SK-N-SH (cell line): Measurements from ENCODE around the gene RNF138. TPM values are rescaled to one million over a fixed set of nuclear protein-coding genes. Genes with fewer than 3 reads are reported as not detected.

ENCODE experiments used
- CTCF ChIA-PET: fragments of 300-600, 350-600 bp; formaldehyde crosslinking; extraction: SDS; loops from one replicate; lab custom pipeline; 2021; lab: Yijun Ruan, JAX
- POLR2A ChIA-PET: fragments of 350-600 bp; sonication (Branson Sonifier 250); formaldehyde crosslinking; extraction: SDS; loops from one replicate; lab custom pipeline; 2020; ENCODE audit warnings: antibody characterized with exemption, inconsistent platforms; lab: Yijun Ruan, JAX
- DNase-seq: peaks from one replicate; pipeline ENCODE4 v3.0.0; 2012
- H2AFZ ChIP-seq: fragments of 200-600 bp; sonication (generic); 2 replicates; pipeline ENCODE4 v1.8.1; 2016; ENCODE audit warnings: antibody characterized with exemption, mild to moderate bottlenecking, low read depth
- H3F3A ChIP-seq: fragments of 200-600 bp; sonication (generic); replicated peaks from 2 replicates; pipeline ENCODE3; 2016; ENCODE audit warnings: antibody characterized with exemption, mild to moderate bottlenecking; ENCODE audit not compliant: insufficient read depth
- H3K27ac ChIP-seq, 2 experiments: fragments of 200-500 bp in 1 of 2; fragments of 200-600 bp in 1 of 2; sonication (Bioruptor generic) in 1 of 2; sonication (generic), shearing (Covaris generic) in 1 of 2; 2 replicates each; pipeline versions ENCODE4 v1.5.1 to v1.6.1; 2014 to 2016; ENCODE audit warnings: low read depth in 2 of 2, inconsistent platforms in 1 of 2, low read length in 1 of 2, mild to moderate bottlenecking in 1 of 2, mixed read lengths in 1 of 2
- H3K27me3 ChIP-seq: fragments of 200-600 bp; sonication (generic), shearing (Covaris generic); 2 replicates; pipeline ENCODE4 v1.6.1; 2016; ENCODE audit warnings: mixed run types; ENCODE audit not compliant: insufficient read depth
- H3K36me3 ChIP-seq, 2 experiments: fragments of 200-500 bp in 1 of 2; fragments of 200-600 bp in 1 of 2; sonication (Bioruptor generic) in 1 of 2; sonication (generic) in 1 of 2; replicated peaks in 1 of 2; 2 replicates each; pipeline versions ENCODE3 to v1.5.1; 2014 to 2016; ENCODE audit warnings: low read length in 1 of 2, mild to moderate bottlenecking in 1 of 2; ENCODE audit not compliant: insufficient read depth in 2 of 2, control insufficient read depth in 1 of 2
- H3K4me1 ChIP-seq, 2 experiments: fragments of 200-500 bp in 1 of 2; fragments of 200-600 bp in 1 of 2; sonication (Bioruptor generic) in 1 of 2; sonication (generic), shearing (Covaris generic) in 1 of 2; 2 replicates each; pipeline versions ENCODE4 v1.5.1 to v1.6.1; 2014 to 2016; ENCODE audit warnings: low read depth in 1 of 2, low read length in 1 of 2, mixed run types in 1 of 2; ENCODE audit not compliant: insufficient read depth in 2 of 2, control insufficient read depth in 1 of 2
- H3K4me2 ChIP-seq: fragments of 200-600 bp; sonication (generic), shearing (Covaris generic); 2 replicates; pipeline ENCODE4 v1.6.1; 2017; ENCODE audit warnings: mixed run types
- H3K4me3 ChIP-seq, 2 experiments: fragments of 200-500 bp in 1 of 2; fragments of 200-600 bp in 1 of 2; sonication (Bioruptor generic) in 1 of 2; sonication (generic), shearing (Covaris generic) in 1 of 2; 2 replicates each; pipeline versions ENCODE4 v1.5.1 to v1.8.1; 2014 to 2016; ENCODE audit warnings: low read depth in 2 of 2, inconsistent platforms in 1 of 2, low read length in 1 of 2, mild to moderate bottlenecking in 1 of 2, mixed read lengths in 1 of 2, moderate library complexity in 1 of 2
- H3K79me2 ChIP-seq: fragments of 200-600 bp; sonication (generic); 2 replicates; pipeline ENCODE4 v1.8.1; 2017; ENCODE audit warnings: mild to moderate bottlenecking; ENCODE audit not compliant: insufficient read depth
- H3K9ac ChIP-seq: fragments of 200-600 bp; sonication (generic); 2 replicates; pipeline ENCODE4 v1.6.1; 2017; ENCODE audit warnings: mixed run types
- H3K9me2 ChIP-seq: fragments of 200-600 bp; sonication (generic); 2 replicates; pipeline ENCODE4 v1.6.1; 2017; ENCODE audit warnings: mixed run types
- H3K9me3 ChIP-seq: fragments of 200-600 bp; sonication (generic); 2 replicates; pipeline ENCODE4 v1.6.1; 2017; ENCODE audit warnings: mixed run types, mild to moderate bottlenecking, moderate library complexity
- H4K20me1 ChIP-seq: fragments of 200-600 bp; sonication (generic); 2 replicates; pipeline ENCODE4 v1.6.1; 2017; ENCODE audit warnings: mild to moderate bottlenecking, mixed run types; ENCODE audit not compliant: insufficient read depth
- CHD2 ChIP-seq: fragments of 150-350 bp; IDR thresholded peaks from 2 replicates; pipeline ENCODE4 v1.6.1; 2018; ENCODE audit warnings: low read length; ENCODE audit not compliant: partially characterized antibody
- ELF1 ChIP-seq: IDR thresholded peaks from 2 replicates; pipeline ENCODE4 v1.4.0; 2012
- FOXJ3 ChIP-seq: sonication (generic); formaldehyde crosslinking; IDR thresholded peaks from 2 replicates; pipeline ENCODE4 v1.5.1; 2020; ENCODE audit warnings: mild to moderate bottlenecking, missing genetic modification reagents
- FOXM1 ChIP-seq: IDR thresholded peaks from 2 replicates; pipeline ENCODE4 v1.4.0; 2012; ENCODE audit warnings: low read depth, mild to moderate bottlenecking
- GABPA ChIP-seq: IDR thresholded peaks from 2 replicates; pipeline ENCODE4 v1.4.0; 2012; ENCODE audit warnings: low read depth, mild to moderate bottlenecking
- GATA2 ChIP-seq: sonication (generic); formaldehyde crosslinking; IDR thresholded peaks from 2 replicates; pipeline ENCODE4 v1.5.0; 2020; ENCODE audit warnings: mild to moderate bottlenecking, missing genetic modification reagents
- MEF2A ChIP-seq: IDR thresholded peaks from 2 replicates; pipeline ENCODE4 v1.4.0; 2012; ENCODE audit warnings: low read depth, borderline replicate concordance
- MXI1 ChIP-seq: IDR thresholded peaks from 2 replicates; pipeline ENCODE4 v1.6.1; 2012; ENCODE audit warnings: mild to moderate bottlenecking, low read depth, low read length, improper control_type of control experiment
- NFIC ChIP-seq: IDR thresholded peaks from 2 replicates; pipeline ENCODE4 v1.4.0; 2012; ENCODE audit warnings: borderline replicate concordance
- RCOR1 ChIP-seq: fragments of 150-350 bp; IDR thresholded peaks from 2 replicates; pipeline ENCODE4 v1.6.1; 2017; ENCODE audit warnings: antibody characterized with exemption, low read length
- RFX5 ChIP-seq: IDR thresholded peaks from 2 replicates; pipeline ENCODE4 v1.6.1; 2012; ENCODE audit warnings: mild to moderate bottlenecking, improper control_type of control experiment, low read length
- RXRA ChIP-seq: IDR thresholded peaks from 2 replicates; pipeline ENCODE4 v1.4.0; 2012; ENCODE audit warnings: low read depth, mild to moderate bottlenecking, borderline replicate concordance
- TAF1 ChIP-seq: IDR thresholded peaks from 2 replicates; pipeline ENCODE4 v1.6.1; 2012; ENCODE audit warnings: low read depth, mild to moderate bottlenecking, low read length, moderate library complexity, borderline replicate concordance
- TCF12 ChIP-seq: IDR thresholded peaks from 2 replicates; pipeline ENCODE4 v1.4.0; 2012
- TEAD4 ChIP-seq: IDR thresholded peaks from 2 replicates; pipeline ENCODE4 v1.4.0; 2012; ENCODE audit warnings: mild to moderate bottlenecking, borderline replicate concordance; ENCODE audit not compliant: insufficient read depth
- WGBS: methylation state at CpG from one replicate; pipeline ENCODE4 v1.1.6; 2017; ENCODE audit warnings: low lambda C conversion rate; 5-methylcytosine and 5-hydroxymethylcytosine counted together
- polyA plus RNA-seq, 3 experiments: library from polyadenylated mRNA; depleted of rRNA; stranded (reverse); fragments of >200 nt; gene quantifications; 2 replicates each; pipeline ENCODE4 v1.2.3, GENCODE V29; 2012
- TF ChIP-seq, protein P1 (sequence below): fragments of 150-350 bp; IDR thresholded peaks from 2 replicates; pipeline ENCODE4 v1.6.1; 2016; ENCODE audit warnings: mild to moderate bottlenecking, low read depth, low read length
- TF ChIP-seq, protein P2 (sequence below): IDR thresholded peaks from 2 replicates; pipeline ENCODE4 v1.6.1; 2012; ENCODE audit warnings: mild to moderate bottlenecking, low read depth, low read length, moderate library complexity
- TF ChIP-seq, protein P3 (sequence below): IDR thresholded peaks from 2 replicates; pipeline ENCODE4 v1.4.0; 2012; ENCODE audit warnings: low read depth
- TF ChIP-seq, protein P4 (sequence below): fragments of 200-600 bp; sonication (generic); IDR thresholded peaks from 2 replicates; pipeline ENCODE4 v1.6.1; 2017; ENCODE audit warnings: antibody characterized with exemption, mild to moderate bottlenecking, moderate library complexity

The RNF138 gene
- polyA plus RNA-seq, 1 of the 3 experiments (the other 2 are of a cell fraction), result 22.3 TPM

DNA sequence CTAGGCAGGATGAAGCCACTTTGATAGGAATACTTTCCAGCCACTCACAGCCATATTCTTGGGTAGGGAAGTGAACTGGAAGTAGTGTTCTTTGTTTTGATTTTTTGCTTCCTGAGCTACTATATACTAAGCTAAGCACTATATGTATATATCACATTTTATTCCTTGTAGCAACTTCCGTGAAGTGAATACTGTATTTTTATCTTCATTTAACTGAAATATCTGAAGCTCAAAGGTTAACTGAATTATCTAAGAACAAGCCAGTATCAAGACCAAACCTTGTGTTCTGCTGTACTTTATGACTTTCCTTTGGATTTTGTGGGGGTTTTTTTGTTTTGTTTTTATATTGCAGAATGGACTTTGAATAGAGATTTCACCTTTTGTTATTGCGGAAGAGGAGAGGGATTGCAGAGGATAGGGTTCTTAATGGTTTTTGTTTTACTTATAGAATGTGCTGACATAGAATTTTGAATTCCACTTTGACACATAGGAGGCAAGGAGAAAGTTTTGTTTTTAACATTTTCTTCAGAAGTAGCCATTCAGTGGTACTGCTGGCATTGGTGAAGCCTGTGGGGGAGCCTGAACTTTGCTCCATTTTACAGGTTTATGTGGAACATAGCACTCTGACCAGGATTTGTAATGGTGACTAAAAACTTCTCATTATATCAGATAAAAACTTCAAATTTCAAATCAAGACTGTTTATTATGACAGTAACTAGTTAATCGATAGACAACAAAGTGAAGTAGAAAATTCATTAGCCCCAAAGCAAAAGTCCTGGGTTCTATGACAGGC, 24.1 kb upstream of the RNF138 start:
- Histone ChIP-seq H3K9me3 (no peaks in the 10 kb centered on the region), H3K4me1 (no peaks in the 10 kb centered on the region), H3K27ac (no peak overlapping the region), H4K20me1 (no peaks in the 10 kb centered on the region), H3K27me3 (no peaks in the 10 kb centered on the region), H3K79me2 (no peaks in the 10 kb centered on the region), H3K4me3 (no peak overlapping the region), H3K9me2 (no peaks in the 10 kb centered on the region), H2AFZ (no peak overlapping the region), H3K4me2 (no peak overlapping the region), H3K36me3 (no peaks in the 10 kb centered on the region), H3F3A (no peaks in the 10 kb centered on the region), H3K9ac (no peak overlapping the region)
- ChIA-PET POLR2A (no interaction called here), CTCF (interaction anchor here (0.9 kb wide), 1 partner anchor 11 kb away, joined by 5 read pairs; no protein-coding TSS in a partner anchor)
- DNase-seq, result no peak
- WGBS, result 90% methylated on average over 3 of the region's 3 CpGs
- TF ChIP-seq RXRA (no peak), RCOR1 (no peak), GATA2 (CRISPR knock-in tag) (no peak), TEAD4 (no peak), CHD2 (no peak), NFIC (no peak), TCF12 (no peak), FOXM1 (no peak), FOXJ3 (no peak), TAF1 (no peak), MEF2A (no peak), ELF1 (no peak), MXI1 (no peak), RFX5 (no peak), GABPA (no peak)
- TF ChIP-seq, protein P1, sequence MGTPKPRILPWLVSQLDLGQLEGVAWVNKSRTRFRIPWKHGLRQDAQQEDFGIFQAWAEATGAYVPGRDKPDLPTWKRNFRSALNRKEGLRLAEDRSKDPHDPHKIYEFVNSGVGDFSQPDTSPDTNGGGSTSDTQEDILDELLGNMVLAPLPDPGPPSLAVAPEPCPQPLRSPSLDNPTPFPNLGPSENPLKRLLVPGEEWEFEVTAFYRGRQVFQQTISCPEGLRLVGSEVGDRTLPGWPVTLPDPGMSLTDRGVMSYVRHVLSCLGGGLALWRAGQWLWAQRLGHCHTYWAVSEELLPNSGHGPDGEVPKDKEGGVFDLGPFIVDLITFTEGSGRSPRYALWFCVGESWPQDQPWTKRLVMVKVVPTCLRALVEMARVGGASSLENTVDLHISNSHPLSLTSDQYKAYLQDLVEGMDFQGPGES, result no peak
- TF ChIP-seq, protein P2, sequence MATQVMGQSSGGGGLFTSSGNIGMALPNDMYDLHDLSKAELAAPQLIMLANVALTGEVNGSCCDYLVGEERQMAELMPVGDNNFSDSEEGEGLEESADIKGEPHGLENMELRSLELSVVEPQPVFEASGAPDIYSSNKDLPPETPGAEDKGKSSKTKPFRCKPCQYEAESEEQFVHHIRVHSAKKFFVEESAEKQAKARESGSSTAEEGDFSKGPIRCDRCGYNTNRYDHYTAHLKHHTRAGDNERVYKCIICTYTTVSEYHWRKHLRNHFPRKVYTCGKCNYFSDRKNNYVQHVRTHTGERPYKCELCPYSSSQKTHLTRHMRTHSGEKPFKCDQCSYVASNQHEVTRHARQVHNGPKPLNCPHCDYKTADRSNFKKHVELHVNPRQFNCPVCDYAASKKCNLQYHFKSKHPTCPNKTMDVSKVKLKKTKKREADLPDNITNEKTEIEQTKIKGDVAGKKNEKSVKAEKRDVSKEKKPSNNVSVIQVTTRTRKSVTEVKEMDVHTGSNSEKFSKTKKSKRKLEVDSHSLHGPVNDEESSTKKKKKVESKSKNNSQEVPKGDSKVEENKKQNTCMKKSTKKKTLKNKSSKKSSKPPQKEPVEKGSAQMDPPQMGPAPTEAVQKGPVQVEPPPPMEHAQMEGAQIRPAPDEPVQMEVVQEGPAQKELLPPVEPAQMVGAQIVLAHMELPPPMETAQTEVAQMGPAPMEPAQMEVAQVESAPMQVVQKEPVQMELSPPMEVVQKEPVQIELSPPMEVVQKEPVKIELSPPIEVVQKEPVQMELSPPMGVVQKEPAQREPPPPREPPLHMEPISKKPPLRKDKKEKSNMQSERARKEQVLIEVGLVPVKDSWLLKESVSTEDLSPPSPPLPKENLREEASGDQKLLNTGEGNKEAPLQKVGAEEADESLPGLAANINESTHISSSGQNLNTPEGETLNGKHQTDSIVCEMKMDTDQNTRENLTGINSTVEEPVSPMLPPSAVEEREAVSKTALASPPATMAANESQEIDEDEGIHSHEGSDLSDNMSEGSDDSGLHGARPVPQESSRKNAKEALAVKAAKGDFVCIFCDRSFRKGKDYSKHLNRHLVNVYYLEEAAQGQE, result no peak
- TF ChIP-seq, protein P3, sequence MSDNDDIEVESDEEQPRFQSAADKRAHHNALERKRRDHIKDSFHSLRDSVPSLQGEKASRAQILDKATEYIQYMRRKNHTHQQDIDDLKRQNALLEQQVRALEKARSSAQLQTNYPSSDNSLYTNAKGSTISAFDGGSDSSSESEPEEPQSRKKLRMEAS, result no peak
- TF ChIP-seq, protein P4, sequence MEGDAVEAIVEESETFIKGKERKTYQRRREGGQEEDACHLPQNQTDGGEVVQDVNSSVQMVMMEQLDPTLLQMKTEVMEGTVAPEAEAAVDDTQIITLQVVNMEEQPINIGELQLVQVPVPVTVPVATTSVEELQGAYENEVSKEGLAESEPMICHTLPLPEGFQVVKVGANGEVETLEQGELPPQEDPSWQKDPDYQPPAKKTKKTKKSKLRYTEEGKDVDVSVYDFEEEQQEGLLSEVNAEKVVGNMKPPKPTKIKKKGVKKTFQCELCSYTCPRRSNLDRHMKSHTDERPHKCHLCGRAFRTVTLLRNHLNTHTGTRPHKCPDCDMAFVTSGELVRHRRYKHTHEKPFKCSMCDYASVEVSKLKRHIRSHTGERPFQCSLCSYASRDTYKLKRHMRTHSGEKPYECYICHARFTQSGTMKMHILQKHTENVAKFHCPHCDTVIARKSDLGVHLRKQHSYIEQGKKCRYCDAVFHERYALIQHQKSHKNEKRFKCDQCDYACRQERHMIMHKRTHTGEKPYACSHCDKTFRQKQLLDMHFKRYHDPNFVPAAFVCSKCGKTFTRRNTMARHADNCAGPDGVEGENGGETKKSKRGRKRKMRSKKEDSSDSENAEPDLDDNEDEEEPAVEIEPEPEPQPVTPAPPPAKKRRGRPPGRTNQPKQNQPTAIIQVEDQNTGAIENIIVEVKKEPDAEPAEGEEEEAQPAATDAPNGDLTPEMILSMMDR, result no peak
